Inferior parietal cortex (tissue), 1 donor: ENCODE data around the gene GRID1.

Source experiments
- DNase-seq: peaks from one replicate; pipeline ENCODE4 v3.0.0-alpha.2; 2016; ENCODE audit errors: extremely low spot score

The GRID1 gene

DNA sequence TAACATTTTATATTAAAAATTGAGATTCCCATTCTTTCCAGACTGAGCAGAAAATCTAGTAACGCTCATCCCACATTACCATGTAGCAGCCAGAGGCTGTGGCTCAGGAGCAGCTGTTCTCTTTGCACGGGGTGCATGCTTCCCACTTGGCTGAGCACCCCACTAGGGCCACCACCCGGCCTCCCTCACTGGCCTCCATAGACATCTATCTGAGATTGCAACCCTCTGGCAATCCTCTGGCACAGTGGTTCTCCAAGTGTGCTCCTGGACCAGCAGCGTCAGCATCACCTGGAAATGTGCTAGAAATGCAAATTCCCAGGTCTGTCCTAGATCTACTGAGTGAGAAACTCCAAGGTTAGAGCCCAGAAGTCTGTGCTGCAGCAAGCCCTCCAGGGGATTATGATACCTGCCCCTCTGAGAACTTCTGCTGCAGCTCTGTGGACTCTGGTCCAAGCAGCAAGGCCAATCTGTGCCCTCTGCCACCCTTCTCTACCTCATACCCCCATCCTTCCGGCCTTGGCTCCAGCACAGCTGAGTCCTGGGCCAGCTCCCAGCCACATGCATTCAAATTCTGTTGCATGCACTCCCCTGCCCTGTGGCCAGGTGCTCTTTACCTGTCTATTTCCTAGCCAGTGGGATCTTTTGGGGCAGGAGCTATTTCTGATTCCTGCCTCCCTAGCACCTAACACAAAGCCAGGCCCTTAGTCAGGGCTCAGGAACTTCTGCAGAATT lies 301.5 kb downstream of the GRID1 start:
- no peak for DNase-seq

- DNase-seq: no peak
Measured at GRCh38 chr10:86064219-86064618, 302.4 kb downstream of the GRID1 start.

DNA sequence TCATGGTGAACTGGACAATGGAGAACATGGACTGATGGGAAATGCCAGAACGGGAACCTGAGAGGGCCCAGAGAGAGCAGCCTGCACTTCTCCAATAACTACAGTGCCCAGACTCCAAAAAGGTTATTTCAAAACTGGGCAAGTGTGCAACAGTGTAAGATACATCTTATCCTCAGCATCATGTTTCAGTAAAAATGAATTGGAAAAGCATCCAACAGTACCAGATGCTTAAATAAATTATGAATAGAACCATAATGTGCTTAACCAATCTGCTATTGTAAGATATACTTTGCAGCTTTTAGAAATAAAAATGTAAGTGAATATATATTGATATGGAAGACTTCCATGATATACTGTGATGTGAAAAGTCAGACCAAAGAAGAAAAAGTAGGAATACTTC lies 303.3 kb downstream of the GRID1 start:
- DNase-seq: no peak

GRCh38 chr10:86062647-86063145 lies 303.9 kb downstream of the GRID1 start:
- no peak for DNase-seq

- DNase-seq: no peak
Measured at GRCh38 chr10:86062198-86062550, 304.4 kb downstream of the GRID1 start.

DNA sequence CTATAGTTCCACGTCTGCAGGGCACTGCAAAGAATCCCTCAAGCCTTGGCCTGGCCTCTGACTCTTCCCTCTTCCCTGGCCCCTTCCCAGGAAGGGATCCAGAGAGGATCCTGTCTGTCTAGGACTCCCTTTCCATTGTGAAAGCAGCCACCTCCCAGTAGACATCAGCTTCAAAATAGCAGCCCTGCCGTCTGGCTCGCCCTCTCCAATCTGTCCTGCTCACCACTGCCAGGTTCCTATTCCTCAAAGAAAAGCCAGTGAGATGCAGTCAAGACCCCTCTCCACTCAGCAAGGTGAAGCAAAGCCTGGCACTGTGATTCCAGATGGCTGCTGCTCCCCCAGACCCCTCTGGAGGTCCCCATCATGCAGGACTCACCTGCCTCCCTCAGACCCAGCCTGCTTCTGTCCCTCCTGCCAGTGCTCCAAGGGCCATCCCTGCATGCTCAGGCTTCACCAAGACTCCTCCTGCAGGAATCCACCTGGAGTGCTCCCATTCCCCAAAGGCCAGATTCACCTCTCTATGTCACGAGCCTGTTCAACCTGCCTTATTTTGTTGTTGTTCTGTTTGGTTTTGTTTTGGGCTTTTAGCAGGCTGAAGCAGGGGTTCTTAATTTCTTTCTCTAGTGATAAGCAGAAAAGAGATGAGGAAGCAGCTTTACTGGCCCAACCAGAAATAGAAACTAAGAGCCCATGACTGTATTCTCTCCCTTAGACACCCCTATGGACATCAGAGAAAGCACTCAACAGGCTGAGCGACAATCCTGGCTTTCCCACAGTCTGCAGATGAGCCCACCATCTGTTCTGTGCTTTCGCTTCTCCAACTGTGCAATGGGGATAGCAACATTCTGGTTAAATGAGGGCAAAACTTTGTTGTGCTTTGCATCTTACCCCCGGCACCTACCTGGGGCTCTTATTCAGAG lies 305.1 kb downstream of the GRID1 start:
- DNase-seq: no peak

DNA sequence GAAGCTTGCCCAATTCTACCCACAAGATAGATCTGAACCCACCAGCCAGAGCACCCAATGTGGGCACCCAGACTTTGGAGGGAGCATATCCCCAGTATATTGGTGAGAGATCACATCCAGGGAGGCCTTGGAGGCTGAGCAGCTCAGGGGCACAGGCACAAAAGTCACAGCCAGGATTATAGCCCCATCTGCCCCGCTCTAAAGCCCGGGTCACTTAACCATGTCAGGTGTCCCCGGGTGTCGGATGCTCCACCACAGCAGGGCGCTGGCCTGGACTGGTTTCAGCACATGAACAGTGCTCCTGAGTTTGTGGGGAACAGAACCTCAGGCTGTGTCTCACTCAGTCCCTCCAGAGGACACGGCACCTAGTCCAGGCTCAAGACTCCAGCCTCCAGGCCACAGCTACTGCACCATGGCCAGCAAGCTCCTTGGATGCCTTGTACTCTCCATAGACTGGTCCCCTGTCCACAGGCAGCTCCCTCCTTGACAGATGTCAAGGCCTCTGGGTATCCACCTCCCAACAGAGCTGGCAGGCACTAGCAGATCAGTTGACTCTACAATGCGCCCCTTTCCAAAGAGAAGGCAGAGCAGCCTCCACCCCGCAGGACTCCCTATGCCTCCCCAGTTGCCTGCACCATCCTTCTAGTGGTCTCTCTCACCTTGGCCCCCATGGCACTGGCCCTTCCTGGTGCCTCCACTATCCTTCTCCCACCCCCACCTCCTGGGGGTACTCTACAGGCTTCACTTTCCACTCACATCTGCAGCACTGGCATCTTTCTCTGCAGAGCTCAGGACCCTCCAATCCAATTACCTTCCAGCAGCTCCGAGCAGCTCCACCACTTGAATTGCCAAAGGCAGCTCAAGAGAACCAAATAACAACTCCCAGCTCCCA lies 306.0 kb downstream of the GRID1 start:
- DNase-seq: no peak

DNA sequence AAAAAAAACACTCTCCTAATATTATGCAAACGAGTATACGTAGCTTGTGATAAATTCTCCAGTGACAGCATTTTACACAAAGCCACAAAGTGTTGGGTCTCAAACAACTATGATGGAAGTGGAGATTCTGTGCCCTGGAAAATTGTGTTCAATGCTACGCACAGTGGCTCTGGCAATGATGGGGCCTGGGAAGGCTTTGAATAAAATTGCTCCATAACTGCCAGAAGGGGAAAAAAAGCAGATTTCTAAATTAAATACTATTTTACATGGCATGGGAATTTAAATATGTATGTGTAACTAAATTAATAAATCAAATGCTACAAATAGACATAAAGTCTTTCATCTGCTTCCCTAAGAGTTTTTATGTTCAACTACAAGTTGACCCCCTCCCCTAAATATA lies 306.7 kb downstream of the GRID1 start:
- DNase-seq: no peak

GRCh38 chr10:86058964-86059363 lies 307.6 kb downstream of the GRID1 start:
- DNase-seq: no peak

DNA sequence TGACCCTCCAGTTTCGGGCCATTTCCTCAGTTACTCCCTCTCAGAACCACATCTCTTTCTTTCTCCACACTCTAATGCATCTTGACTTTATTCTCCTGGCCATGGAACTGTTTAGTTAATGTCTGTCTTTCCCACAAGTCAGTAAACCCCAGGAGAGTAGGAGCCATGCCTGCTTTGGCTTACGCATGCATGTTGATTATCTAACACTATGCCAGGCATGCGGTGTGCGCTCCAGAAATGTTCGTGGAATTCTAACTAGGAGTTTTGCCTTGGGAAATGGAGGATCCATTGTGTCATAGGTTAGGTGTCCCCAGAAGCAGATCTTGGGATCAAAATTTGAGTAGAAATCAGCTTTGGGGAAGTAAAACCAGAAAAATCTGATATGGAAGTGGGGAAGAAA lies 308.9 kb downstream of the GRID1 start:
- no peak for DNase-seq

GRCh38 chr10:86056672-86057071 lies 309.9 kb downstream of the GRID1 start:
- DNase-seq: no peak

GRCh38 chr10:86055928-86056327 lies 310.7 kb downstream of the GRID1 start:
- no peak for DNase-seq

DNA sequence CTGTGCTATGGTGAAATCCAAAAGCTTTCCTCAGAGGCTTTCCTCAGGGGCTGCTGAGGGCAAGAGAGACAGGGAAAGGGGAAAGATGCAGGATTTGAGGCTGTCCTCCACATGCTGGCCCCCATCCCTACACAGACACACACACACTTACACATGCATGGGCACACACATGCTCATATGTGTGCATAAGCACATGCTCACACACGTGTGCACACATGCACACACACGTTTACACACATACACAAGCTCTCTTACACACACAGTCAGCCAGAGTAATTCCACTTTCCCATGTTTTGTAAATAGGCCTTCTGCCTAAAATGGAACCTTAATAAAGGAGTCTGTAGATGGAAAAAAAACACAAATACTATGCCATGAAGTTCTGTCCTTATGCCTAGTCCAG lies 312.9 kb downstream of the GRID1 start:
- no peak for DNase-seq

DNA sequence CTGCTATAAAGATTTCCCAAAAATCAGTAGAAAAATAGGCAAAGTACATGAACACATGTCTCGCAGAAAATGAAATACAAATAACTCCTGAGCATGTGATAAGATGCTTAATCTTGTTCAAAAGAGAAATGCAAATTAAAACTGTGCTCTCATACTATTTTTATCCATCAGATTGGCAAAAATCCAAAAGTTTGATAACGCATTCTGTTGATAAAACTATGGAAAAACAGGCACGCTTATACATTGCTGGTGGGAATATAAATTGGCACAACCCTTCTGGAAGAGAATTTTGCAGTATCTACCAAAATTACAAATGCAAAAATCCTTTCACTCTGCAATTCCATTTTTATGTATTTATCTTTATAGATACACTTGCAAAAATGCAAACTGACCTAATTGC lies 315.0 kb downstream of the GRID1 start:
- DNase-seq: no peak

GRCh38 chr10:86049442-86049841 lies 317.2 kb downstream of the GRID1 start:
- DNase-seq: no peak

GRCh38 chr10:86048973-86049372 lies 317.6 kb downstream of the GRID1 start:
- DNase-seq: no peak

GRCh38 chr10:86048571-86048970 lies 318.0 kb downstream of the GRID1 start:
- DNase-seq: no peak

DNA sequence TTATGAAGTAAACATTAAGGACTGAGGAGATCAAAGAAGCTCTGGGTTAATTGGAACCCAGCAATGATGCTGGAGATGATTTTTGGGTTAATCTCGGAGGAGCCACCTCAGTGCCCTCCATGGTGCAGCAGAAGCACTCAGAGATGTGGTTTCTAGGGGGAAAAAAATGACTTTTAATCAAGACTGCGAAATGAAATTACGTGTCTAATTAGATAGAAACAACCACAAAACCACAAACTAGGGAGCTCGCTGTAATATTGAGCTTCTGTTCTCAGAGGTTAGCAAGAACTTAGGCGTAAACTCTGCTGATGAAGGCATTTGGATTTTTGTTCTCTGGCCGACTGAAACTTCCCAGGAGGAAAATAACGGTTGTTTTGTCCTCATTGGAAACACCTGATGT lies 319.0 kb downstream of the GRID1 start:
- no peak for DNase-seq

- no peak for DNase-seq
Measured at GRCh38 chr10:86046845-86047460, 319.6 kb downstream of the GRID1 start.

DNA sequence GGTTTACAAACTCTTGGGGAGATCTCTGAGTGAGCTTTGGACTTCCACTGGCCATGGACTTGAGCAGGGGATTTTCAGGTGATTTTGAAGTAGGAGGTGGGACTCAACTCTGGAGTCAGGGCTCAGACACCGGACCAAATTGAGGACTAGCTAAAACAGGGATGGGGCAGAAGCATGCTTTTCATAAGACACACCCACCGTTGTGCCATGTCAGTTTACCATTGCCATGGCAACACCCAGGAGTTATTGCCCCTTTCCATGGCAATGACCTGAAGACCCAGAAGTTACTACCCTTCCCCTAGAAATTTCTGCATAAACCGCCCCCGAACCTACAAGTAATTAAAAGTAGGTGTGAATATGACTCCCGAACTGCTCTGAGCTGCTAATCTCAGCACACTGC lies 320.7 kb downstream of the GRID1 start:
- DNase-seq: no peak

DNA sequence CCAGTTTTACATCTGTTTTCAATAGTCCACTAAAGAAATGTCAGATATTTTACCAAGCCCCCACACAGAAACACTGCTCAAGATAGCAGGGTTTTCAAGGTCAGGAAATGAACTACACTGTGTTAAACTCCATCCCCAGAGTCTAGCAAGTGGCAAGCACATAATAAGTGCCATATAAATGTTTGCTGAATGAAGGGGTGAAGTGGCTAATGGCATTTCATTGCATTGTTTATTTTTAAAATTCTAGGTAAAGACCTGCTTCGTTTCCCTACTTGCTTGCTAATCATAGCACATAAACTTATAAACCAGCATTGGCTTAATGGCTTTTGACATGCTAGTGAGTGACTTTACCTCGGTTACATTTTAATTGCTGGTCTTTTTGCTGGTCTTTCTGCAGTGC lies 322.6 kb downstream of the GRID1 start:
- no peak for DNase-seq

- DNase-seq: no peak
Measured at GRCh38 chr10:86043236-86043635, 323.4 kb downstream of the GRID1 start.
